Effector memory CD4-positive, alpha-beta T cell (primary cell): Measurements from ENCODE around the gene RCAN1.

Source experiments
- DNase-seq, 3 donors: peaks; one replicate each; pipeline ENCODE4 v3.0.0-alpha.2; 2020
- H3K27ac ChIP-seq: 2 replicates; pipeline ENCODE4 v1.7.0; 2013; ENCODE audit warnings: mild to moderate bottlenecking, low read length, moderate library complexity; ENCODE audit not compliant: insufficient read depth, poor library complexity, severe bottlenecking
- H3K27me3 ChIP-seq: replicated peaks from 2 replicates; pipeline ENCODE4 v1.7.0; 2013; ENCODE audit warnings: mild to moderate bottlenecking, low read length; ENCODE audit not compliant: insufficient read depth, control insufficient read depth, poor library complexity, severe bottlenecking
- H3K36me3 ChIP-seq: 2 replicates; pipeline ENCODE4 v1.7.0; 2013; ENCODE audit warnings: mild to moderate bottlenecking, low read length, moderate library complexity; ENCODE audit not compliant: control insufficient read depth, insufficient read depth
- H3K4me1 ChIP-seq: 2 replicates; pipeline ENCODE4 v1.7.0; 2013; ENCODE audit warnings: low read length, mild to moderate bottlenecking; ENCODE audit not compliant: control insufficient read depth, insufficient read depth, poor library complexity, severe bottlenecking
- H3K4me3 ChIP-seq: 2 replicates; pipeline ENCODE4 v1.7.0; 2013; ENCODE audit warnings: low read length, low read depth, mild to moderate bottlenecking; ENCODE audit not compliant: insufficient read depth, poor library complexity, severe bottlenecking
- H3K9me3 ChIP-seq: 2 replicates; pipeline ENCODE4 v1.7.0; 2013; ENCODE audit warnings: mild to moderate bottlenecking, low read length, moderate library complexity; ENCODE audit not compliant: control insufficient read depth

Gene RCAN1

GRCh38 chr21:34603002-34603709 is 11.8 kb downstream of the RCAN1 start:
- Histone ChIP-seq H3K27me3 (no peaks in the 10 kb centered on the region), H3K27ac (no peak overlapping the region), H3K4me3 (no peak overlapping the region), H3K36me3 (no peaks in the 10 kb centered on the region), H3K4me1 (no peaks in the 10 kb centered on the region), H3K9me3 (no peaks in the 10 kb centered on the region)
- DNase-seq = no peak

GRCh38 chr21:34602061-34602460 is 12.9 kb downstream of the RCAN1 start:
- DNase-seq = no peak
- no peaks in the 10 kb centered on the region for H3K9me3 ChIP-seq
- H3K4me3 ChIP-seq = no peak overlapping the region
- H3K4me1 ChIP-seq = no peaks in the 10 kb centered on the region
- H3K27ac ChIP-seq = no peak overlapping the region
- no peaks in the 10 kb centered on the region for H3K36me3 ChIP-seq
- H3K27me3 ChIP-seq = no peaks in the 10 kb centered on the region

GRCh38 chr21:34599534-34600101 is 15.3 kb downstream of the RCAN1 start:
- DNase-seq = no peak
- H3K27me3 ChIP-seq = no peaks in the 10 kb centered on the region
- H3K27ac ChIP-seq = no peak overlapping the region
- no peaks in the 10 kb centered on the region for H3K36me3 ChIP-seq
- no peaks in the 10 kb centered on the region for H3K4me1 ChIP-seq
- H3K9me3 ChIP-seq = no peaks in the 10 kb centered on the region
- no peak overlapping the region for H3K4me3 ChIP-seq

GRCh38 chr21:34598931-34599400 is 15.9 kb downstream of the RCAN1 start:
- H3K27me3 ChIP-seq = no peaks in the 10 kb centered on the region
- no peaks in the 10 kb centered on the region for H3K9me3 ChIP-seq
- no peak overlapping the region for H3K4me3 ChIP-seq
- H3K4me1 ChIP-seq = no peaks in the 10 kb centered on the region
- no peaks in the 10 kb centered on the region for H3K36me3 ChIP-seq
- H3K27ac ChIP-seq = no peak overlapping the region
- DNase-seq = no peak

- Histone ChIP-seq H3K4me1 (no peaks in the 10 kb centered on the region), H3K27me3 (no peaks in the 10 kb centered on the region), H3K36me3 (no peaks in the 10 kb centered on the region), H3K27ac (no peak overlapping the region), H3K4me3 (no peak overlapping the region), H3K9me3 (no peaks in the 10 kb centered on the region)
- DNase-seq = no peak
These were observed 17.5 kb downstream of the RCAN1 start for GRCh38 chr21:34597406-34597805.

- no peak overlapping the region for H3K4me3 ChIP-seq
- no peak for DNase-seq
- no peaks in the 10 kb centered on the region for H3K27me3 ChIP-seq
- no peaks in the 10 kb centered on the region for H3K36me3 ChIP-seq
- no peaks in the 10 kb centered on the region for H3K4me1 ChIP-seq
- no peak overlapping the region for H3K27ac ChIP-seq
- H3K9me3 ChIP-seq = no peaks in the 10 kb centered on the region
These were observed 18.2 kb downstream of the RCAN1 start for GRCh38 chr21:34596561-34597271.

GRCh38 chr21:34595457-34595856 is 19.5 kb downstream of the RCAN1 start:
- H3K27me3 ChIP-seq = no peaks in the 10 kb centered on the region
- no peaks in the 10 kb centered on the region for H3K4me1 ChIP-seq
- H3K27ac ChIP-seq = no peak overlapping the region
- H3K36me3 ChIP-seq = no peaks in the 10 kb centered on the region
- no peak for DNase-seq
- H3K9me3 ChIP-seq = no peaks in the 10 kb centered on the region
- no peak overlapping the region for H3K4me3 ChIP-seq

GRCh38 chr21:34594566-34595234 is 20.2 kb downstream of the RCAN1 start:
- Histone ChIP-seq H3K27me3 (no peaks in the 10 kb centered on the region), H3K27ac (no peak overlapping the region), H3K4me3 (no peak overlapping the region), H3K4me1 (no peaks in the 10 kb centered on the region), H3K9me3 (no peaks in the 10 kb centered on the region), H3K36me3 (no peaks in the 10 kb centered on the region)
- DNase-seq = no peak

- Histone ChIP-seq H3K9me3 (no peaks in the 10 kb centered on the region), H3K4me3 (no peak overlapping the region), H3K27me3 (no peaks in the 10 kb centered on the region), H3K36me3 (no peaks in the 10 kb centered on the region), H3K27ac (no peak overlapping the region), H3K4me1 (no peaks in the 10 kb centered on the region)
- DNase-seq = no peak
These were observed 20.9 kb downstream of the RCAN1 start for GRCh38 chr21:34593954-34594531.
